NCI-H1694 treated with DMSO at 0.1 percent for 48 hours (cell line): ENCODE results near the gene TLR9.

Experiments
- DNase-seq: peaks from one replicate; lab custom pipeline; 2025; lab: John Stamatoyannopoulos, UW

TLR9 gene

DNA sequence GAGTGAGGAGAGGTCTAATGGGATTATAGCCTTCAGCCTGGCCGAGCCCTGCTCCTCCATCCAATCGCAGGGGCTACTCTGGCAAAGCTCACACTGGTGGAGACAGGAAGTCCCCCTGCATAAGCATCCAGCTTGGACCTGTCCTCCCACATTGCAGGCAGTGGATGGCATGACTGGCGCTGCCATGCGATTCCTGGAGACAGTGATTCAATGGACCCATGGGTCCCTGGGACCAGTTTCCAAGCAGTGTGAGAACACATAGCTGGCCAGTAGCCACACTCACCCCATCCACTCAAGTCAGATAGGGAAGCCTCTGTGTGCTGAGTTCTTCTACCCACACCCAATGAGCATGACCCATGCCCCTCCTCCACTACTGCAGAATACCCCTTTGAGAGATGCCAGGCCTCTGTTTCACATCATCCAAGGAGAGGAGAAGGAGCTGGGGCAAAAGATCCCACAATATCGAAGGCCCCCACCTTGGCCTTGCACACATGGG is 53.1 kb downstream of the TLR9 start:
- no peak for DNase-seq

DNA sequence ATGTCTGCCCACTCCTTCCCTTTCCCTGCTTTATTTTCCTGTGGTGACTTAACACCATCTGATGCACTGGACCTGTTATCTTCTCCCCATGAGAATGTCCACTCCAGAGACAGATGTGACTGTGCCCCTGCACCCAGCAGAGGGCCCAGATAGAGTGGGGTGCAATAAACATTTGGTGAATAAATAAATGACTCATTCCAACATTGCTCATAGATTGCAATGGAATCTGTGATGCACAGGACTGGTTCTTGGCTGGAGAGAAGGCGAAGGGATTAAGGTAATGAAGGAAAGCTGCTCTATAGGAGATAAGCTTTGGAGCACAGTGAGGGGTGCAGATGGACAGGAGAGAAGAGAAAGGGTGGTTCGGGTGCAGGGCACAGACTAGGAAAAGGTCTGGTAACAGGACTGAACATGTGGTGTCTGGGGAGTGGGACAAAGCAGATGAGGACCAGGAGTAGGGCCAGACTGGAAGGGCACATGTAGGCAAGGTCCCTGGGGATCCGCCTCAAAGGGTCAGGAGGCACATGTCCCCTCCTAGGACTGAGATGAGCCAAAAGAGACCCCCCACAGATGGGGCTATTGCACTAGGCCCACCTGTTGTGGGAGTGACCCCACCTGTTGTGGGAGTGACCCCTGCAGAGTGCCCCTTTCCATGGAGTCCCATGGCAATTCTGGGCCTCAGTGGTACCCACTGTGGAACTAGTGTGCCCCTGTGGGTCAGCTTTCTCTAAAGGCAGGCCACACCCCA is 53.8 kb downstream of the TLR9 start:
- DNase-seq: no peak
